Right atrium auricular region (tissue), 2 donors: Measurements from ENCODE around the gene TFDP2. TPM values are rescaled to one million over a fixed set of nuclear protein-coding genes. Genes with fewer than 3 reads are reported as not detected.
"Not testable (repeated sequence)": the region's sequence is repeated elsewhere in the genome, so short reads cannot be mapped to it uniquely, and the experiment has no call there.

ENCODE experiments used
- DNase-seq: peaks from one replicate; pipeline ENCODE4 v3.0.0-alpha.2; 2019; ENCODE audit warnings: low spot score
- H3K27ac ChIP-seq, 2 donors: fragments of 200-600 bp; sonication (generic); 1 replicate in 1 of 2; 2 replicates in 1 of 2; pipeline ENCODE4 v1.5.1; 2016 to 2019
- H3K27me3 ChIP-seq, 2 donors: fragments of 200-600 bp; sonication (generic); one replicate each; pipeline versions ENCODE4 v1.5.1 to v1.6.0; 2017 to 2019
- H3K36me3 ChIP-seq: fragments of 200-600 bp; sonication (generic); one replicate; pipeline ENCODE4 v1.5.1; 2016
- H3K4me1 ChIP-seq, 2 donors: fragments of 200-600 bp; sonication (generic); one replicate each; pipeline versions ENCODE4 v1.5.1 to v1.6.0; 2017 to 2019
- H3K4me3 ChIP-seq, 2 donors: fragments of 200-600 bp; sonication (generic); 1 replicate in 1 of 2; 2 replicates in 1 of 2; pipeline ENCODE4 v1.5.1; 2017 to 2019; ENCODE audit warnings: mild to moderate bottlenecking in 1 of 2, moderate library complexity in 1 of 2
- H3K9me3 ChIP-seq, 2 donors: fragments of 200-600 bp; sonication (generic); one replicate each; pipeline ENCODE4 v1.5.1; 2019
- total RNA-seq, 2 donors: library from RNA; depleted of rRNA; stranded (reverse); fragments of >200 nt; gene quantifications; one replicate each; pipeline ENCODE4 v1.1.0, GENCODE V29; 2016
- TF ChIP-seq, protein P1 (sequence below), 2 donors: fragments of 200-600 bp; sonication (generic); IDR thresholded peaks; one replicate each; pipeline ENCODE4 v1.5.1; 2019; ENCODE audit warnings: antibody characterized with exemption in 2 of 2

The TFDP2 gene
- total RNA-seq, 2 donors from 2014 or later = 30.2 to 59.3 TPM

DNA sequence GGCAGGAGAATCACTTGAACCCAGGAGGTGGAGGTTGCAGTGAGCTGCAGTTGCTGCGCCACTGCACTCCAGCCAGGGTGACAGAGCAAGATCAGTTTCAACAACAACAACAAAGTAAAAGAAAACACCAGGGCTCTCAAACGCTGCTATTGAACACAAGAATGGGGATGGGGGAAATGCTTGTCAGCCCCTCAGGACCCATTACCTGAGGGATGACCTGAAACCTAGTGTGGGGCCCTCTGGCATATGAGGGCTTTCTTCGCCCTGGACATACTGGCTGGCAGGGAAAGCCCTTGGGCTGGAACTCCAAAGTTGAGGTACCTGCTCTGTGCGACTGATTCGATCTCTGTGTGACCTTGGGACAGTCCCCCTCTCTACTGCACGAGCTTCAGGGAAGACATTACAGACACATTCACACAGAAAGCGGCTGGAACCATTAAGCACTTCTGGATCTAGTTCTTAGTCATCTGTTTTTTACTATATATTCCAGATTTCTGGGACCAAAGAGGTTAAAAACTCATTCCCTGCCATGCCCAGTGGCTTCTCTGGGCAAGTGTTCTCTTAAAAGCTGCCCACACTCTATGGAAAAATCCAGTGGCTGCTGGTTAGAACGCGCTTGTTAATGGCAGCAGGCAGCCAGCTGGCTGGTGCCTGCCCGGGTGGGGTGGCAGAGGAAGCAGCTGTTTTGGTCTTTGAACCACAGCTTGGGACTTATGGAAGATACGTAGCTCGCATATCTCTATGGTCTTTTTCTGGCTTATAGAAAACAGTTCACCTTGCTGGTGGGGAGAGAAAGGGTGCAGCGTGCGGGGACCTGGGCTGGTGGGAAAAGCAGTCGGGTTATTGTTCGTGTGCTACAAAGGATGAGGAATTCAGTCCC lies 215.7 kb downstream of the TFDP2 start:
- no peaks in the 10 kb centered on the region for H3K4me1 ChIP-seq
- TF ChIP-seq, protein P1, sequence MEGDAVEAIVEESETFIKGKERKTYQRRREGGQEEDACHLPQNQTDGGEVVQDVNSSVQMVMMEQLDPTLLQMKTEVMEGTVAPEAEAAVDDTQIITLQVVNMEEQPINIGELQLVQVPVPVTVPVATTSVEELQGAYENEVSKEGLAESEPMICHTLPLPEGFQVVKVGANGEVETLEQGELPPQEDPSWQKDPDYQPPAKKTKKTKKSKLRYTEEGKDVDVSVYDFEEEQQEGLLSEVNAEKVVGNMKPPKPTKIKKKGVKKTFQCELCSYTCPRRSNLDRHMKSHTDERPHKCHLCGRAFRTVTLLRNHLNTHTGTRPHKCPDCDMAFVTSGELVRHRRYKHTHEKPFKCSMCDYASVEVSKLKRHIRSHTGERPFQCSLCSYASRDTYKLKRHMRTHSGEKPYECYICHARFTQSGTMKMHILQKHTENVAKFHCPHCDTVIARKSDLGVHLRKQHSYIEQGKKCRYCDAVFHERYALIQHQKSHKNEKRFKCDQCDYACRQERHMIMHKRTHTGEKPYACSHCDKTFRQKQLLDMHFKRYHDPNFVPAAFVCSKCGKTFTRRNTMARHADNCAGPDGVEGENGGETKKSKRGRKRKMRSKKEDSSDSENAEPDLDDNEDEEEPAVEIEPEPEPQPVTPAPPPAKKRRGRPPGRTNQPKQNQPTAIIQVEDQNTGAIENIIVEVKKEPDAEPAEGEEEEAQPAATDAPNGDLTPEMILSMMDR (IDR thresholded peaks at IDR 0.05) = no peak
- H3K36me3 ChIP-seq = no peaks in the 10 kb centered on the region
- no peak overlapping the region for H3K27ac ChIP-seq
- no peaks in the 10 kb centered on the region for H3K27me3 ChIP-seq
- no peaks in the 10 kb centered on the region for H3K9me3 ChIP-seq
- peak; percentile 28 for DNase-seq
- H3K4me3 ChIP-seq = no peak overlapping the region

DNA sequence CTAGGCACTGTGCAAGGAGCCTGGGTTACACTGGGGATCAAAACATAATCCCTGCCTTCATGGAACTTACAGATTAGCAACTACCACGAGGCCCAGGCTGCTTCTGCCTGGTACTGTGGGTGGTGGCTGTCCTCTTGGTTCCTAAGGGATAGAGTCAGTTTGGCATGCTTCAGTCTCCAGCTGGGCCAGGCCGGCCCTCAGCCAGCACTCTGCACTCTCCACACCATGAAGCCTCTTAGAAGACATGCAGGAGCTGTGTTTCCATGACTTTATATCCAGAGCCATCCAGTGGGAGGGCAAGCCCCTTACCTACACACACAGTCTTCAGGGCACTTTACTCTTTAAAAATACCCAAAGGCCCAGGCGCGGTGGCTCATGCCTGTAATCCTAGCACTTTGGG lies 218.5 kb downstream of the TFDP2 start:
- no peak overlapping the region for H3K27ac ChIP-seq
- H3K4me1 ChIP-seq = no peaks in the 10 kb centered on the region
- TF ChIP-seq, protein P1 (IDR thresholded peaks at IDR 0.05) = no peak
- no peaks in the 10 kb centered on the region for H3K36me3 ChIP-seq
- H3K4me3 ChIP-seq = no peak overlapping the region
- no peaks in the 10 kb centered on the region for H3K27me3 ChIP-seq
- no peaks in the 10 kb centered on the region for H3K9me3 ChIP-seq
- peak; percentile 44 for DNase-seq

GRCh38 chr3:141929341-141929995 lies 219.9 kb downstream of the TFDP2 start:
- Histone ChIP-seq H3K9me3 (no peaks in the 10 kb centered on the region), H3K27me3 (no peaks in the 10 kb centered on the region), H3K27ac (no peak overlapping the region), H3K36me3 (no peaks in the 10 kb centered on the region), H3K4me1 (no peaks in the 10 kb centered on the region), H3K4me3 (no peak overlapping the region)
- DNase-seq = peak; percentile 50
- TF ChIP-seq, protein P1 (IDR thresholded peaks at IDR 0.05) = no peak

- TF ChIP-seq, protein P1 (IDR thresholded peaks at IDR 0.05) = no peak
- Histone ChIP-seq H3K27ac (no peak overlapping the region), H3K27me3 (no peaks in the 10 kb centered on the region), H3K4me3 (no peak overlapping the region), H3K36me3 (no peaks in the 10 kb centered on the region), H3K4me1 (no peaks in the 10 kb centered on the region), H3K9me3 (no peaks in the 10 kb centered on the region)
- DNase-seq = peak; percentile 55
These were observed 220.6 kb downstream of the TFDP2 start for GRCh38 chr3:141928631-141929270.

DNA sequence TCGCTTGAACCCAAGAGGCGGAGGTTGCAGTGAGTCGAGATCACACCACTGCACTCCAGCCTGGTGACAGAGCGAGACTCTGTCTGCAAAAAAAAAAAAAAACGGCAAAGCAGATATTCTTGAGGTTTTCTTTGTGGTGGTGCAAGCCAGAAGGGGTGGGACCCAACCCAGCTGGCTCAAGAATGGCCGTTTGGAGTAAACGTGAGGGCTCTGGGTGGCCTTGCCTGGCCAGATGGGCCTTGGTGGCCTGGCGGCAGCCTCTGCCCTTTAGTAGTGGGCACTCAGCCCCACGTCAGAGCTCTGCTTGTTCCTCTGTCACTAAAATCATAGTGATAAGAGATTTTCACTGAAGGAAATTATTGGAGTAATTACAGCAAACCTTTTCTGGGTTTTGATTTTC lies 222.4 kb downstream of the TFDP2 start:
- no peak overlapping the region for H3K4me3 ChIP-seq

GRCh38 chr3:141925677-141926076 lies 223.7 kb downstream of the TFDP2 start:
- H3K4me3 ChIP-seq, H3K36me3 ChIP-seq, H3K4me1 ChIP-seq, H3K9me3 ChIP-seq, H3K27me3 ChIP-seq, H3K27ac ChIP-seq: not testable (repeated sequence)
- DNase-seq = peak; percentile 44

More for the DNA sequence above, 222.4 kb downstream of the TFDP2 start:
- no peak overlapping the region for H3K27ac ChIP-seq
- DNase-seq = peak; percentile 63
- TF ChIP-seq, protein P1 (IDR thresholded peaks at IDR 0.05) = no peak
- no peaks in the 10 kb centered on the region for H3K4me1 ChIP-seq
- no peaks in the 10 kb centered on the region for H3K9me3 ChIP-seq
- no peaks in the 10 kb centered on the region for H3K36me3 ChIP-seq
- no peaks in the 10 kb centered on the region for H3K27me3 ChIP-seq
